HG03097 (cell line): ENCODE results near the gene B4GALNT4.
"Not testable (repeated sequence)": the region's sequence is repeated elsewhere in the genome, so short reads cannot be mapped to it uniquely, and the experiment has no call there.

Experiments
- ATAC-seq: cut with Tn5 transposase; IDR thresholded peaks from one replicate; pipeline ENCODE4 v1.9.1; 2021; ENCODE audit not compliant: unreplicated experiment, low FRiP score

The B4GALNT4 gene

DNA sequence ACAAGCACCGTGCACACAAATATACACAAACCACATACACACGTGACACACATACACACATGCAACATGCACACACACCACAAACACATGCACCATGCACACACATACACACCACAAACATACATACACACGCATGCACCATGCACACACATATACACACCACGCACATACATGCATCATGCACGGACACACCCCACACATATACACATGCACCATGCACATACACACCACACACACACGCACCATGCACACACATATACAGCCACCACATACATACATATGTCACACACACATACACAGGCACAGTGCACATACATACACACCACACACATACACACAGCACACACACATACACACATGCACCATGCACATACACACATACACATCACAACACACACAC lies 12.7 kb upstream of the B4GALNT4 start:
- no peak for ATAC-seq

DNA sequence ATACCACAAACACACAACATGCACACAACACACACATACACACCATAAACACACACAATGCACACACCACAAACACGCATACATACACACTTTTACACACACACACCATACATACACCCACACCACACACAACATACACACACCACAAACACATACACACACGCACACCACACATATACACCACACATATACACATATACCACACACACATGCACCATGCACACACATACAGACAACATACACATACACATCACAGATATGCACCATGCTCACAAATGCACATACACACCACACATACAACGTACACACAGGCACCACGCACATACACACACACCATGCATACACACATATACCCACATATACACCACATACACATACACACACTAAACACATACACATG lies 11.7 kb upstream of the B4GALNT4 start:
- ATAC-seq, result no peak

DNA sequence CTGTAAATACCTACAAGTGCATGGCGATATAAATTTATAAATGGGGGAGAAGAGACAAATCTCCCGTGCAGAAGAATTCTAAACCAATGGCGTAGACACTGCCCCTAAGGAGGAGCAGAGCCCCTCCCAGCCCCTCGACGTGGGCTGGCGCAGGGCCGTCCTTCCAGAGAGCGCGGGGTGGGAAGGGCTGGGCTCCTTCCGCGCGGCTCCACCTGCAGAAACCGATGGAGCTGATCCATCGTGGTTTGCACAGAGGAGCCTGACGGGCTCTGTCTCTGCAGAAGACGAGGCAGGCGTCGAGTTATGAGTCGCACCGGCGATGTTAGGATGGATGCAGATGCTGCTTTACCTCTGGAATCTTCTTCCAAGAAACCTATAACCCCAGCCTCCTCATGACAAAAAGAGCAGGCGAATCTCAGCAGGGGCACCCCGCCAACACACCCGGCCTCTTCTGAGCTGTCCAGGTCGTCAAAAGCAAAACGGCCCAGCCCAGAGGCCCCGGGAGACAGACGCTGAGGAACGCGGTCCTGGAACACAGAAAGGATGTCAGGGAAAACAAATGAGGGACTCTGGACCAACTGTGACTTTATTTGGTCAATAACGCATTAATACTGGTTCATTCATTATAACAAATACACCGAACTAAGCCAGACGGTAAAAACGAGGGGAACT lies 11.0 kb upstream of the B4GALNT4 start:
- ATAC-seq, result no peak

DNA sequence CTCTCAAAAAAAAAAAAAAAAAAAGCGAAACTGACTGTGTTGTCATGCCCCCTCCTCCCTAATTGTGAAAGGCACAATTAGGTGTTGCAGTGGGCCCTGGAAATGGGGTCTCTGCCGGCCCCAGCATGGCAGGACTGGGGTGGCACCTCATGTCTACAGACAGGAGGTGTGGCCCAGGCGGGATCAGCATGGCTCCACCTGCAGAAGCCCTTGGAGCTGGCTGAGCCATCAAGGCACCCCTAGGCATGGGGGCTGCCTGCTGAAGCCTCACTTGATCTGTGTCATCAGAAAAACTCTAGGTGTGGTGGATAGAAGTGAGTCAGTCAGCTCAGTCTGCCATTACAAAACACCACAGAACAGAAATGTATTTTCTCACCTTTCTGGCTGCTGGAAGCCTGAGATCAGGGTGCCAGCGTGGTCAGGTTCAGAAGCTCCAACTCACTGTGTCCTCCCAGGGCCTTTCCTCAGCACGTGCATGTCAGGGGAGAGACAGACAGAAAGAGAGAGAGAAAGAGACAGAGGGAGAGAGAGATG lies 10.1 kb upstream of the B4GALNT4 start:
- ATAC-seq, result no peak

DNA sequence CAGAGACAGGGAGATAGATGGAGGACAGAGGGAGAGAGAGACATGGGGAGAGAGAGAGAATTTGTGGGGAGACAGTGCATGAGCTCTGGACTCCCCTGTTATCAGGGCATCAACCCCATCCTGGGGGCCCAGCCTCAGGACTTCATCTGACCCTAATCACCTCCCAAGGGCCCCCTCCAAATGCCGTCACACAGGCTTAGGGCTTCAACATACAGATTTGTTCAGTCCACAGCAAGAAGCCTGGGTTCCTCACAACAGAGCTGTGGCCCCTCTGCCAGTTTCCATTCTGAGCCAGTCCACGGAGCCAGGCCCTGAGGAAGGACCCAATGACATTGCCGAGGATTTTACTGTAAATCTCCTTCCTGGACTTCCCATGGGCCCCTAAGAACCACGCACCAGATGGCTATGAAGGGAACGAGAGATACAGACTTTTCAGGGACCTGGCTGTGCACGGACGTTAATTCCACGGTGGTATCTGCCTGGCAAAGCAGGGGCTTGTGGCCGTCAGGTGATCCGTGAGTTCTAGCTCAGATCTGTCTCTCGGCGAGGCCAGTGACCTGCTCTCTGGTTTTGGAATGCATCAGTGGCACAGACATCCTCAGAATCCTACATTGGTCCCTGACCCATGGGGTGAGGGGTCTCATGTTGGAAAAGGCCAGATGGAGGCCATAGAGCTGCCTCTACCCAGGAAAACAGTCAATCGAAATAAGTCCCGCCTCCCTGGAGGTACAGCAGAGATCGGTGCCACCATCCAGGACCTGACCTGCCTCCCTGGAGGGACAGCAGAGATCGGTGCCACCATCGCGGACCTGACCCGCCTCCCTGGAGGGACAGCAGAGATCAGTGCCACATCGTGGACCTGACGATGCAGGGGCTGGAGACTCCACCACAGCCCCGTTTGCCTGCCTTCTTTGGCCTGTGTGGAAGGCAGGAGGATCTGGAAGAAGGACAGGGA lies 8.7 kb upstream of the B4GALNT4 start:
- no peak for ATAC-seq

DNA sequence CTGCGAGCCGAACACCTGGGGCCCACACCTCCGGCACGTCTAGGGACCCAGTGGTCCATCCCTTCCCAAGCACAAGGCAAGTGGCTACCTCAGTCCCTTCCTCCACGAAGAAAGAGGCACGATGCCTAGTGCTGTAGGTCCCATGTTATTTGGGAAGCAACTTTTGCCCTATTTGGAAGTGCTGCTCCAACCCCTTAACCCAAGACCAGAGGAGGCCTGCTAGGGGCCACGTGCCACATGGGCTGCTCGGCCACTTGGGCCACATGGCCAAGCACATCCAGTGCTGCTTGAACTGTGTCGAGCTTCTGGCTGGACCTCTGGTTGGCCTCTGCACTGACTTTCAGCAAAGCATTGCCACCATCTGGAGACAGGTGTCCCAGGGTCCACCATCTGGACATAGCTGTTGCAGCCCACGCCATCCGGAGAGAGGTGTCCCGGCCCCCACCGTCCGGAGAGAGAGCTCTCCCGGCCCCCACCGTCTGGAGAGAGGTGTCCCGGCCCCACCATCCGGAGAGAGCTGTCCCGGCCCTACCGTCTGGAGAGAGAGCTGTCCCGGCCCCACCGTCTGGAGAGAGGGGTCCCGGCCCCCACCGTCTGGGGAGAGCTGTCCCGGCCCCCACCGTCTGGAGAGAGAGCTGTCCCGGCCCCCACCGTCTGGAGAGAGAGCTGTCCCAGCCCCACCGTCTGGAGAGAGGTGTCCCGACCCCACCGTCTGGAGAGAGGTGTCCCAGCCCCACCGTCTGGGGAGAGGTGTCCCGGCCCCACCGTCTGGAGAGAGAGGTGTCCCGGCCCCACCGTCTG lies 6.5 kb upstream of the B4GALNT4 start:
- ATAC-seq, result no peak

- not testable (repeated sequence) for ATAC-seq
Measured at GRCh38 chr11:363443-363805, 5.9 kb upstream of the B4GALNT4 start.

DNA sequence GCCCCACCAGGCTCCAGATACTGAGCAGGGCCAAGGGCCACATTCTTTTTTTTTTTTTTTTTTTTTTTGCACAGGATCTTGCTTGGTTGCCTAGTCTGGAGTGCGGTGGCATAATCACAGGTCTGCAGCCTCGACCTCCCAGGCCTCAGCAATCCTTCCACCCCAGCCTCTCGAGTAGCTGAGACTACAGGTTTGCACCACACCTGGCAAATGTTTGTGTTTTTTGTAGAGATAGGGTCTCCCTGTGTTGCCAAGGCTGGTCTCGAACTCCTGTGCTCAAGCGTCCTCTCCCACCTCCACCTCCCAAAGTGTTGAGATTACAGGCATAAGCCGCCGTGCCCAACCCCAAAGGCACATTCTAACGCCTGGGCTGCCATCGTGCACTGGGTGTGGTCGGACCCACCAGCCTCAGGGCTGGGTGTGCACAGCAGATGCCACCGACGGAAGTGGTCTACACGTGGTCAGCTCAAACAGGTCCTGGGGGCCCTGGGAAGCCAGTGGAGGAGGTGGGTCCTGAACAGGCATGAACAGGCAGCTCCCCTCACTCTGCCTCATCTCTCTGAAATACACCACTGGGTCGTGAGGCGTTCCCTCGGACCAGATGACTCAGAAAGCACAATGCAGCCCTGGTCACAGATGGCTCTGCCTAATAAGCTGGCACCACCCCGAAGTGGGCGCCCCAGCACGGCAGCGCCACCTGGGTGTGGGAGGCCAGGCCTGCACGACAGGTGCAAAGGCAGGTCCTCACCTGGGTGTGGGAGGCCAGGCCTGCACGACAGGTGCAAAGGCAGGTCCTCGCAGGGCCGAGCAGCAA lies 5.1 kb upstream of the B4GALNT4 start:
- ATAC-seq, result no peak

GRCh38 chr11:364991-365725 lies 4.1 kb upstream of the B4GALNT4 start:
- ATAC-seq, result no peak

DNA sequence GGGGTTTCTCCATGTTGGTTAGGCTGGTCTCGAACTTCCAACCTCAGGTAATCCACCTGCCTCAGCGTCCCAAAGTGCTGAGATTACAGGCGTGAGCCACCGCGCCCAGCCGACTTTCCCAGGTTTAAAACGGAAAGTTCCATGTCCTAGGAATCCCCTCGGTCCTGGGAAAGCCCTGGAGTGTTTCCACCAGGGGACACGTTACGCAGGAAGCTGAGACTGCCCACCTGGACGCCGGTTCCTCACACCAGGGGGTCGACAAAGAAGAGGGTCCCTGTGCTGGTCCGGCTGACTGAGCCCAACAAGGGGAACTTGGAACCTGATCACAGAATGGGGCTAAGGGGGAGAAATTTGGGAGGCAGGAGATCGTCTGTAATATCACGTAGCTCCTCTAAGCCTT lies 3.5 kb upstream of the B4GALNT4 start:
- no peak for ATAC-seq

- ATAC-seq, result no peak
Measured at GRCh38 chr11:367956-368413, 1.3 kb upstream of the B4GALNT4 start.

DNA sequence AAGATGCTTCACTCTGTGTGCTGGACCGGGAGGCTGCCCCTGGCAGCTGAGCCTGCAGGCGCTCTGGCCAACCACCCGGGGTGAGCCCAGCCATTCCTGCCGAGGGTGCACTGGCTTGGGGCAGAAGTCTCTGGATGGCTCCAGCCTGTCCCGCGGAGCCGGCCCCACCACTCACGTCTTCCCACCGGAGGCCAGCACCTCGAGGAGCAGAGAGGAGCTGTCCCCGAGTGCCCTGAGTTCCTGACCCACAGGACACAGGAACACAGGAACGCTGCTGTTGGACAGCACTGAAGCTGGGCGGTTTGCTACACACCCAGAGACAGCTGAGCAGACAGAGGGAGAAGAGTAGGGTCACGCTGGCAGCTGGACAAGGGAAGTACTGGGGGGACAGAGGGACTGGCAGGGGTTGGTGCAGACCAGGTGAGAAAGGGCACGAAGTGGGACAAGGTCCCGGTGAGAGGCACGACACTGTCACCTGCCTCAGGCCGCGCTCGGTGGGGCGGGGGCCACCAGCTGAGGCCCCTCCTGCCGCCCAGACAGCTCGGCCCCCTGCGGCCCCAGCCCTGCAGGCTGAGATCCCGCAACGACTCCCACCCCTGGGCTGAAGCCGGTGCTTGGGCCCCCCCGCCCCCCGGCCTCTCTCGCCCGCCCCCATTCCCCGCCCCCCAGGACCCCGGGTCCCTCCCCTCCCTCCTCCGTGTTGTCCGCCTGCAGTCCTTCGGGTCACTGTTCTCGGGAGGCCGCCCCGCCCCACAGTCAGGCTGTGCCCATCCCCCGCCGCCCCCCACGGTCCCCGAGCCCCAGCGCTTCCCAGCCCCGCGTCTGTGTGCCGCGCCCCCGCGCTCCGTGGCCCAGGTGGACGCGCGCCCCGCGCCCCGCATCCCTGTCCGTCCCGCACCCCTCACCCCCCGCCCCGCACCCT lies 624 bp upstream of the B4GALNT4 start:
- ATAC-seq, result no peak

DNA sequence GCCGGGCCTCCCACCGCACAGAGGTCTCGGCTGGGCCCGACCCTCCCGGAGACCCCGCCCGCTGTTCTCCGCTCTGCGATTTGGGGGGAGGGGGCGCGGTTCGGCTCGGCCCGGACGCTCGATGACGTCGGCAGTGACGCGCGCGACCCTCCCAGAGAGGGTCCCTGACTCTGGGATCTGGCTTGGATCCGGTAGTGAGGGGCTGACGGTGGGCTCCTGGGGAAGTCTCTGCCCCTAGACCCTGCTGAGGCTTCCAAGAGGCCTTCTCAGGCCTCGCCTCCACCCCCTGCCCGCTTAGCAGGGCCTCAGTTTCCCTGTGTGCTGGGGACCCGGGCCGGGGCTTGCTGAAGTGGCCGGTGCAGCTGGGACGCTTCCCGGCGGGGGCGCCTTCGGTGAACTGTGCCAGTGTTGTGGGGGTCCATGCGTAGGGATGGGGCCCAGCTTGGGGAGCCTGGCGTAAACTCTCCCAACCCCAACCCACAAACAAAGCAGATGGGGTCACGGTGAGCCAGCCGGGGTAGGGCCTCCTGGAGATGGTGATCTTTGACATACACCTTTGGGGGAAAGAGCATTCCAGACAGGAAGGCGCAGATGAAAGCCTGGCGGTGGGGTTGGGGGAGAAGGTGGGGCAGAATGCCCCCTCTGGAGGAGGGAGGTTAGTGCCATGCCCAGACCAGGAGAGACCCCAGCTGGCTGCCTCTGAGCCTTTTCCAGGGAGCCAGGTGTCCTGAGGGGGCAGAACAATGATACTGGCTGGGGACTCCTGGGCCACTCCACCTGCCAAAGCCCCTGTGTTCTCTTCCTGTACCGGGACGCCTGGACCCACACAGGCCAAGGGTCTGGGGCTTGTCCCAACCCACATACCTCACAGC lies 1.0 kb downstream of the B4GALNT4 start:
- no peak for ATAC-seq

- ATAC-seq, result no peak
Measured at GRCh38 chr11:371051-371450, 1.8 kb downstream of the B4GALNT4 start.

GRCh38 chr11:371716-372590 lies 2.7 kb downstream of the B4GALNT4 start:
- no peak for ATAC-seq
